Liver (tissue), 3 donors: ENCODE results near the gene RIOK1.

Experiments
- ATF3 ChIP-seq: IDR thresholded peaks from 2 replicates; pipeline ENCODE4 v1.6.1; 2016; ENCODE audit warnings: antibody characterized with exemption
- CTCF ChIP-seq: fragments of 150-350 bp; IDR thresholded peaks from 2 replicates; pipeline ENCODE4 v1.5.1; 2017; ENCODE audit warnings: improper control_type of control experiment, low read depth, low read length; ENCODE audit not compliant: missing input control
- EGR1 ChIP-seq, 2 donors: IDR thresholded peaks; 2 replicates each; pipeline ENCODE4 v1.6.1; 2016 to 2018; ENCODE audit warnings: antibody characterized with exemption in 2 of 2, low read depth in 2 of 2
- FOXA1 ChIP-seq: IDR thresholded peaks from 2 replicates; pipeline ENCODE4 v1.6.1; 2016; ENCODE audit warnings: antibody characterized with exemption
- GABPA ChIP-seq, 2 donors: IDR thresholded peaks in 1 of 2; conservative IDR thresholded peaks in 1 of 2; 2 replicates each; pipeline ENCODE4 v1.6.1; 2016; ENCODE audit warnings: antibody characterized with exemption in 2 of 2, mild to moderate bottlenecking in 1 of 2, moderate library complexity in 1 of 2
- JUND ChIP-seq, 2 donors: IDR thresholded peaks; 2 replicates each; pipeline ENCODE4 v1.6.1; 2016; ENCODE audit warnings: antibody characterized with exemption in 2 of 2
- MAX ChIP-seq: IDR thresholded peaks from 2 replicates; pipeline ENCODE4 v1.6.1; 2016; ENCODE audit warnings: antibody characterized with exemption
- NR2F2 ChIP-seq: IDR thresholded peaks from 2 replicates; pipeline ENCODE4 v1.6.1; 2016; ENCODE audit warnings: antibody characterized with exemption
- RXRA ChIP-seq, 2 donors: IDR thresholded peaks; 2 replicates each; pipeline ENCODE4 v1.6.1; 2017 to 2018; ENCODE audit warnings: antibody characterized with exemption in 2 of 2, mild to moderate bottlenecking in 1 of 2
- SP1 ChIP-seq: IDR thresholded peaks from 2 replicates; pipeline ENCODE4 v1.6.1; 2018; ENCODE audit warnings: antibody characterized with exemption, mild to moderate bottlenecking
- TAF1 ChIP-seq: conservative IDR thresholded peaks from 2 replicates; pipeline ENCODE4 v1.6.1; 2016; ENCODE audit warnings: antibody characterized with exemption, mild to moderate bottlenecking
- YY1 ChIP-seq: IDR thresholded peaks from 2 replicates; pipeline ENCODE4 v1.6.1; 2016; ENCODE audit warnings: antibody characterized with exemption, mild to moderate bottlenecking
- ZBTB33 ChIP-seq: IDR thresholded peaks from 2 replicates; pipeline ENCODE4 v1.6.1; 2016; ENCODE audit warnings: antibody characterized with exemption
- TF ChIP-seq, protein P1 (sequence below): IDR thresholded peaks from 2 replicates; pipeline ENCODE4 v1.6.1; 2016; ENCODE audit warnings: antibody characterized with exemption, mild to moderate bottlenecking
- donor health status: healthy.
- donor health status: healthy.

DNA sequence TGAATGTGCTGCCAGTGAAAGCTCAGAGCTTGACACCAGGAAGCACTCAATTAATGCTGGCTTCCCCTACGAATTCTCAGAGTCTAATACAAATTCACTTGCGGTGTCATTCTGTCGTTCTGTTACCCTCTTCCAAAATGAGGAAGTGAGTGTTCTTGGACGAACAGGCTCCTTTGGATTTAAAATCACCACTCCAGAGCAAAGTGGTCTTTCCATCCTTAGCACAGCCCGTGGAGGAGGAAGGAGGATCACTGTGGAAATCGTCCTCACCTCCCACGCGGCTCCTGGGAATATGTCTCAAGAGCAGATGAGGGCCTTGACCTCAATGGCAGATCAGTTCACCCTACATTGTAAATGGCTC, 41.7 kb downstream of the RIOK1 start:
- no peak for TF ChIP-seq CTCF
- no peak for TF ChIP-seq TAF1
- TF ChIP-seq SP1 = no peak
- TF ChIP-seq JUND (IDR thresholded peaks at IDR 0.05) = no peak
- no peak for TF ChIP-seq MAX
- no peak for TF ChIP-seq RXRA (IDR thresholded peaks at IDR 0.05)
- no peak for TF ChIP-seq NR2F2
- TF ChIP-seq, protein P1, sequence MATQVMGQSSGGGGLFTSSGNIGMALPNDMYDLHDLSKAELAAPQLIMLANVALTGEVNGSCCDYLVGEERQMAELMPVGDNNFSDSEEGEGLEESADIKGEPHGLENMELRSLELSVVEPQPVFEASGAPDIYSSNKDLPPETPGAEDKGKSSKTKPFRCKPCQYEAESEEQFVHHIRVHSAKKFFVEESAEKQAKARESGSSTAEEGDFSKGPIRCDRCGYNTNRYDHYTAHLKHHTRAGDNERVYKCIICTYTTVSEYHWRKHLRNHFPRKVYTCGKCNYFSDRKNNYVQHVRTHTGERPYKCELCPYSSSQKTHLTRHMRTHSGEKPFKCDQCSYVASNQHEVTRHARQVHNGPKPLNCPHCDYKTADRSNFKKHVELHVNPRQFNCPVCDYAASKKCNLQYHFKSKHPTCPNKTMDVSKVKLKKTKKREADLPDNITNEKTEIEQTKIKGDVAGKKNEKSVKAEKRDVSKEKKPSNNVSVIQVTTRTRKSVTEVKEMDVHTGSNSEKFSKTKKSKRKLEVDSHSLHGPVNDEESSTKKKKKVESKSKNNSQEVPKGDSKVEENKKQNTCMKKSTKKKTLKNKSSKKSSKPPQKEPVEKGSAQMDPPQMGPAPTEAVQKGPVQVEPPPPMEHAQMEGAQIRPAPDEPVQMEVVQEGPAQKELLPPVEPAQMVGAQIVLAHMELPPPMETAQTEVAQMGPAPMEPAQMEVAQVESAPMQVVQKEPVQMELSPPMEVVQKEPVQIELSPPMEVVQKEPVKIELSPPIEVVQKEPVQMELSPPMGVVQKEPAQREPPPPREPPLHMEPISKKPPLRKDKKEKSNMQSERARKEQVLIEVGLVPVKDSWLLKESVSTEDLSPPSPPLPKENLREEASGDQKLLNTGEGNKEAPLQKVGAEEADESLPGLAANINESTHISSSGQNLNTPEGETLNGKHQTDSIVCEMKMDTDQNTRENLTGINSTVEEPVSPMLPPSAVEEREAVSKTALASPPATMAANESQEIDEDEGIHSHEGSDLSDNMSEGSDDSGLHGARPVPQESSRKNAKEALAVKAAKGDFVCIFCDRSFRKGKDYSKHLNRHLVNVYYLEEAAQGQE = no peak
- TF ChIP-seq ATF3 = no peak
- no peak for TF ChIP-seq YY1
- no peak for TF ChIP-seq ZBTB33
- TF ChIP-seq EGR1 (IDR thresholded peaks at IDR 0.05; ENCODE audit: low read depth in 2 of 2) = no peak
- no peak for TF ChIP-seq FOXA1
- TF ChIP-seq GABPA (IDR thresholded peaks at IDR 0.05 in 1 of 2, conservative IDR thresholded peaks at IDR 0.05 in 1 of 2) = no peak
